SH-SY5Y (cell line): Measurements from ENCODE around the gene FBXL14.
A peak's percentile ranks its signal among the peaks of the same experiment; 100 is the strongest.

Experiments used
- GATA2 ChIP-seq: IDR thresholded peaks from 2 replicates; pipeline ENCODE4 v1.6.1; 2011; ENCODE audit warnings: mild to moderate bottlenecking, low read depth, low read length
- GATA3 ChIP-seq: IDR thresholded peaks from 2 replicates; pipeline ENCODE4 v1.6.1; 2011; ENCODE audit warnings: low read depth, mild to moderate bottlenecking, low read length, moderate library complexity

DNA sequence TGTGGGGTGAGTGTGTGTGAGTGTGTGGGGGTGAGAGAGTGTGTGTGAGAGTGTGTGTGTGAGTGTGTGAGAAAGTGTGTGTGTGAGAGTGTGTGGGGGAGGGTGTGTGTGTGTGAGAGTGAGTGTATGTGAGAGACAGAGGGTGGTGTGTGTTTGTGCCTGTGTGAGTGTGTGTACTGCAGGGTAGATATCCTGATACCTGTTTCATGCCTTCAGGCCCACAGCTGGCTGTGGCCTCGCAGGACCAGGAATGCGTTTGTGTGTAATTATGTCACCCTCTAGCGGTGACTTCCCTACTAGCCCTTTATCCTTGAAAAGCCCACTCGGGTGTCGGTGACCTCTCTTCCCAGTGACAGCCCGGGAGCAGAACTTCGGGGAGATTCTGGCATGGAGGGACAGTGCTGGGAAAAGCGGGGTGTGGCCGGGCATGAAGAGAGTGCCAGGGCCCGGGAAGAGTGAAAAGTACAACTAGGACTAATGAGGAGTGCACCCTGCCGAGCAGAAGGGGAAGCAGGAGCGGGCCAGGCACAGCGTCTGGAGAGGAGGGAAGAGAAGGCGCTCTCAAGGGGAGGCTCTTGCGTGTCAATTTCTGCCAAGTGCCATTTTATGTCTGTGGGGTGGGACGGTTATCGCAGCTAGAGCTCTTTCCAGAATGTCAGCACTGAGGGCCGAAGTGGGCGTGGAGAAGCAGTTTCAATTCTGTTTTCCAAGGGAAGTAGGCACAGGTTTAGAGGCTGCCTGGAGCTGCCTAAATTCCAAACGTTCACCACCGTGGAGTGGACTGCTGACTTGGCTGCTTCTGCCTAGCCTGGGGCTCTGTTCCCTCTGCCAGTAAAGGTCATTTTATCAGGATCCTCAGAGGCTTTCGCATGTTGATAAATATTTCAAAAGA lies 11.0 kb upstream of the FBXL14 start:
- no peak for TF ChIP-seq GATA3
- TF ChIP-seq GATA2 = peak; percentile 77
